K562 (cell line): ENCODE results near the gene ZSWIM4. TPM values are rescaled to one million over a fixed set of nuclear protein-coding genes. Genes with fewer than 3 reads are reported as not detected.

Source experiments
- ERF ChIP-seq: fragments of 450-650 bp; formaldehyde crosslinking; IDR thresholded peaks from 2 replicates; pipeline ENCODE4 v1.4.0; 2020; ENCODE audit warnings: mild to moderate bottlenecking, mixed read lengths
- FOXJ3 ChIP-seq: sonication (generic); formaldehyde crosslinking; IDR thresholded peaks from 2 replicates; pipeline ENCODE4 v1.4.0; 2020; ENCODE audit warnings: mild to moderate bottlenecking, missing genetic modification reagents
- MYNN ChIP-seq, 2 experiments: sonication (generic); formaldehyde crosslinking in 1 of 2; IDR thresholded peaks; 2 replicates each; pipeline versions ENCODE4 v1.5.0 to v1.6.1; 2016 to 2020; ENCODE audit warnings: antibody characterized with exemption in 1 of 2, missing genetic modification reagents in 1 of 2
- POLR2H ChIP-seq: IDR thresholded peaks from 2 replicates; pipeline ENCODE4 v1.6.1; 2016; ENCODE audit warnings: missing genetic modification characterization, low read depth, mild to moderate bottlenecking, control low read depth, missing compliant biosample characterization, moderate library complexity
- TAF7 ChIP-seq: fragments of 450-650 bp; IDR thresholded peaks from 2 replicates; pipeline ENCODE4 v1.6.1; 2016; ENCODE audit warnings: missing genetic modification characterization, missing compliant biosample characterization
- TBL1XR1 ChIP-seq, 2 experiments: IDR thresholded peaks; 2 replicates each; pipeline ENCODE4 v1.6.1; 2012; ENCODE audit warnings: improper control_type of control experiment in 2 of 2, low read length in 2 of 2, mild to moderate bottlenecking in 1 of 2
- ZBED1 ChIP-seq: IDR thresholded peaks from 2 replicates; pipeline ENCODE4 v1.6.1; 2014
- ZNF316 ChIP-seq: fragments of 450-650 bp; IDR thresholded peaks from 2 replicates; pipeline ENCODE4 v1.6.1; 2016
- polyA plus RNA-seq, 8 experiments: library from polyadenylated mRNA; depleted of rRNA in 4 of 8; stranded (reverse) in 5 of 8; unstranded in 3 of 8; fragments of >200 nt; fragmentation: Nextera tagmentation in 2 of 8; fragmentation: Illumina TruSeq in 1 of 8; extraction: Ambion mirVana in 2 of 8; extraction: Trizol in 1 of 8; gene quantifications; 2 replicates each; pipeline versions ENCODE4 v1.2.1 to v1.2.3, GENCODE V29; 2011 to 2014; ENCODE audit warnings: inconsistent platforms in 1 of 8, missing spikeins in 1 of 8
- total RNA-seq, 7 experiments: library from RNA; depleted of rRNA in 6 of 7; stranded (reverse); fragments of >200 nt in 6 of 7; fragmentation: Illumina TruSeq in 2 of 7; extraction: Trizol in 2 of 7; gene quantifications; 2 replicates each; pipeline versions ENCODE4 v1.2.1 to v1.2.3, GENCODE V29; 2011 to 2021; ENCODE audit warnings: low replicate concordance in 1 of 7
- TF ChIP-seq, protein P1 (sequence below): fragments of 150-350 bp; conservative IDR thresholded peaks from 2 replicates; pipeline ENCODE4 v1.6.1; 2014; ENCODE audit warnings: low read length
- TF ChIP-seq, protein P2 (sequence below): fragments of 450-650 bp; IDR thresholded peaks from 2 replicates; pipeline ENCODE4 v1.6.1; 2016; ENCODE audit warnings: low read depth
- TF ChIP-seq, protein P3 (sequence below): sonication (generic); formaldehyde crosslinking; IDR thresholded peaks from 2 replicates; pipeline ENCODE4 v1.8.0; 2022; ENCODE audit warnings: mild to moderate bottlenecking, missing genetic modification reagents

Gene ZSWIM4
- total and polyA plus RNA-seq, 9 of the 15 experiments (the other 6 are each of a cell fraction or from before 2014, with no cell fraction given): 0.25 to 3.7 (median 0.79) TPM; not detected in 2

DNA sequence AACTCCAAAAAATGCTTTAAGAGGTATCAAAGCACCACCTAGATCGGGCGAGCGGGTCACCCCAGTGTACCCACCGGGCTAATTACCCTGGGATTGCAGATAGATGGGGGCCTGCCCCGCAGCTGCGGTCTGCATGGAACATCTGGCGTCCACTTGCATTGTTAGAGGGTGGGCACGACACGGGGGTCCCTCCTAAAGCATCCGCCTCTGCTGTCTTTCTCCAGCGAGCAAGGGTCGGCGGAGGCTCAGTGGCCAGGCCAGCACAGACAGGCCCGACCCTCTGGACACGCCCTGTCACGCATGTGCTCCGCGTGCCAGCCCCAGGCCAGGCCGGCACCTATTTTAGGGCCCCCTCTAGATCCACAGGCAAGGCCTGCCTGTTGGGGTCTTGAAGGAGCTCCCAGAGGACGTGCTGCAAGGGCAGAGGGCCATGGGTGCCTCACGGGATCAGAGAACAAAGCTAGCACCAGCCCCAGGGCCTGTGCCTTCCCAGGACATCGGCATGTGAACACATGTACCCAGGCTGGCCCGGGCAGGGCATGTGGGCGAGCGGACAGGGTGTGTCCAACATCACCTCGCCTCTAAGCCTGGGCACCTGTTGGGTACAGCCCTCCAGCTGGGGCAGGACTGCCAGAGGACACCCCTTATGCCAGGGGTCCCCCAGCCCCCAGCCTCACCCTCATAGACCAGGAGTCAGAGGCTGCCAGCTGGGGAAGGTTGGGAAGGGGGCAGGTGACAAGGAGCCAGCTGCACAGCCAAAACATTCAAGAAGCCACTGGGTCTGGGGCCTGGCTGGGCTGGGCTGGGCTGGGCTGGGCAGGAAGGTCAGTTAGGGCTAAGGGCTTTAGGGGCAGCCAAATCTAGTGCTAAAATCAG, 46.1 kb downstream of the ZSWIM4 start (continued):
- TF ChIP-seq, protein P1, sequence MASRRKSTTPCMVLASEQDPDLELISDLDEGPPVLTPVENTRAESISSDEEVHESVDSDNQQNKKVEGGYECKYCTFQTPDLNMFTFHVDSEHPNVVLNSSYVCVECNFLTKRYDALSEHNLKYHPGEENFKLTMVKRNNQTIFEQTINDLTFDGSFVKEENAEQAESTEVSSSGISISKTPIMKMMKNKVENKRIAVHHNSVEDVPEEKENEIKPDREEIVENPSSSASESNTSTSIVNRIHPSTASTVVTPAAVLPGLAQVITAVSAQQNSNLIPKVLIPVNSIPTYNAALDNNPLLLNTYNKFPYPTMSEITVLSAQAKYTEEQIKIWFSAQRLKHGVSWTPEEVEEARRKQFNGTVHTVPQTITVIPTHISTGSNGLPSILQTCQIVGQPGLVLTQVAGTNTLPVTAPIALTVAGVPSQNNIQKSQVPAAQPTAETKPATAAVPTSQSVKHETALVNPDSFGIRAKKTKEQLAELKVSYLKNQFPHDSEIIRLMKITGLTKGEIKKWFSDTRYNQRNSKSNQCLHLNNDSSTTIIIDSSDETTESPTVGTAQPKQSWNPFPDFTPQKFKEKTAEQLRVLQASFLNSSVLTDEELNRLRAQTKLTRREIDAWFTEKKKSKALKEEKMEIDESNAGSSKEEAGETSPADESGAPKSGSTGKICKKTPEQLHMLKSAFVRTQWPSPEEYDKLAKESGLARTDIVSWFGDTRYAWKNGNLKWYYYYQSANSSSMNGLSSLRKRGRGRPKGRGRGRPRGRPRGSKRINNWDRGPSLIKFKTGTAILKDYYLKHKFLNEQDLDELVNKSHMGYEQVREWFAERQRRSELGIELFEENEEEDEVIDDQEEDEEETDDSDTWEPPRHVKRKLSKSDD: no peak
- no peak for TF ChIP-seq TAF7 (tag)
- TF ChIP-seq POLR2H (tag): no peak
- no peak for TF ChIP-seq TBL1XR1 (IDR thresholded peaks at IDR 0.05; ENCODE audit: low read length in 2 of 2)
- no peak for TF ChIP-seq ZNF316
- TF ChIP-seq, protein P2, sequence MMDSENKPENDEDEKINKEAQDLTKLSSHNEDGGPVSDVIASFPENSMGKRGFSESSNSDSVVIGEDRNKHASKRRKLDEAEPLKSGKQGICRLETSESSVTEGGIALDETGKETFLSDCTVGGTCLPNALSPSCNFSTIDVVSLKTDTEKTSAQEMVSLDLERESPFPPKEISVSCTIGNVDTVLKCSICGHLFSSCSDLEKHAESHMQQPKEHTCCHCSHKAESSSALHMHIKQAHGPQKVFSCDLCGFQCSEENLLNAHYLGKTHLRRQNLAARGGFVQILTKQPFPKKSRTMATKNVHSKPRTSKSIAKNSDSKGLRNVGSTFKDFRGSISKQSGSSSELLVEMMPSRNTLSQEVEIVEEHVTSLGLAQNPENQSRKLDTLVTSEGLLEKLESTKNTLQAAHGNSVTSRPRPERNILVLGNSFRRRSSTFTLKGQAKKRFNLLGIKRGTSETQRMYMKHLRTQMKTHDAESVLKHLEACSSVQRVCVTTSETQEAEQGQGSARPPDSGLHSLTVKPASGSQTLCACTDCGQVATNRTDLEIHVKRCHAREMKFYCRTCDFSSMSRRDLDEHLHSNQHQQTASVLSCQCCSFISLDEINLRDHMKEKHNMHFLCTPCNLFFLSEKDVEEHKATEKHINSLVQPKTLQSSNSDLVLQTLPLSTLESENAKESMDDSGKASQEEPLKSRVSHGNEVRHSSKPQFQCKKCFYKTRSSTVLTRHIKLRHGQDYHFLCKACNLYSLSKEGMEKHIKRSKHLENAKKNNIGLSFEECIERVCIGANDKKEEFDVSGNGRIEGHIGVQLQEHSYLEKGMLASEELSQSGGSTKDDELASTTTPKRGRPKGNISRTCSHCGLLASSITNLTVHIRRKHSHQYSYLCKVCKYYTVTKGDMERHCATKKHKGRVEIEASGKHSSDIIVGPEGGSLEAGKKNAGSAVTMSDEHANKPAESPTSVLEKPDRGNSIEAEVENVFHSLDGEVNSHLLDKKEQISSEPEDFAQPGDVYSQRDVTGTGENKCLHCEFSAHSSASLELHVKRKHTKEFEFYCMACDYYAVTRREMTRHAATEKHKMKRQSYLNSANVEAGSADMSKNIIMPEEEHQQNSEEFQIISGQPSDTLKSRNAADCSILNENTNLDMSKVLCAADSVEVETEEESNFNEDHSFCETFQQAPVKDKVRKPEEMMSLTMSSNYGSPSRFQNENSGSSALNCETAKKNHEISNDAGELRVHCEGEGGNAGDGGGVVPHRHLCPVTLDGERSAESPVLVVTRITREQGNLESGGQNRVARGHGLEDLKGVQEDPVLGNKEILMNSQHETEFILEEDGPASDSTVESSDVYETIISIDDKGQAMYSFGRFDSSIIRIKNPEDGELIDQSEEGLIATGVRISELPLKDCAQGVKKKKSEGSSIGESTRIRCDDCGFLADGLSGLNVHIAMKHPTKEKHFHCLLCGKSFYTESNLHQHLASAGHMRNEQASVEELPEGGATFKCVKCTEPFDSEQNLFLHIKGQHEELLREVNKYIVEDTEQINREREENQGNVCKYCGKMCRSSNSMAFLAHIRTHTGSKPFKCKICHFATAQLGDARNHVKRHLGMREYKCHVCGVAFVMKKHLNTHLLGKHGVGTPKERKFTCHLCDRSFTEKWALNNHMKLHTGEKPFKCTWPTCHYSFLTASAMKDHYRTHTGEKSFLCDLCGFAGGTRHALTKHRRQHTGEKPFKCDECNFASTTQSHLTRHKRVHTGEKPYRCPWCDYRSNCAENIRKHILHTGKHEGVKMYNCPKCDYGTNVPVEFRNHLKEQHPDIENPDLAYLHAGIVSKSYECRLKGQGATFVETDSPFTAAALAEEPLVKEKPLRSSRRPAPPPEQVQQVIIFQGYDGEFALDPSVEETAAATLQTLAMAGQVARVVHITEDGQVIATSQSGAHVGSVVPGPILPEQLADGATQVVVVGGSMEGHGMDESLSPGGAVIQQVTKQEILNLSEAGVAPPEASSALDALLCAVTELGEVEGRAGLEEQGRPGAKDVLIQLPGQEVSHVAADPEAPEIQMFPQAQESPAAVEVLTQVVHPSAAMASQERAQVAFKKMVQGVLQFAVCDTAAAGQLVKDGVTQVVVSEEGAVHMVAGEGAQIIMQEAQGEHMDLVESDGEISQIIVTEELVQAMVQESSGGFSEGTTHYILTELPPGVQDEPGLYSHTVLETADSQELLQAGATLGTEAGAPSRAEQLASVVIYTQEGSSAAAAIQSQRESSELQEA: no peak
- no peak for TF ChIP-seq ZBED1
- TF ChIP-seq MYNN (IDR thresholded peaks at IDR 0.05): no peak
- no peak for TF ChIP-seq MYNN (CRISPR knock-in tag; IDR thresholded peaks at IDR 0.05)
- no peak for TF ChIP-seq FOXJ3 (CRISPR knock-in tag)
- 0 out of 2 replicates have a peak, but pooled peaks have one; percentile 12 for TF ChIP-seq ERF (CRISPR knock-in tag)
- TF ChIP-seq, protein P3, sequence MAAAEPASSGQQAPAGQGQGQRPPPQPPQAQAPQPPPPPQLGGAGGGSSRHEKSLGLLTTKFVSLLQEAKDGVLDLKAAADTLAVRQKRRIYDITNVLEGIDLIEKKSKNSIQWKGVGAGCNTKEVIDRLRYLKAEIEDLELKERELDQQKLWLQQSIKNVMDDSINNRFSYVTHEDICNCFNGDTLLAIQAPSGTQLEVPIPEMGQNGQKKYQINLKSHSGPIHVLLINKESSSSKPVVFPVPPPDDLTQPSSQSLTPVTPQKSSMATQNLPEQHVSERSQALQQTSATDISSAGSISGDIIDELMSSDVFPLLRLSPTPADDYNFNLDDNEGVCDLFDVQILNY (CRISPR knock-in tag): no peak
